22Rv1 (cell line): ENCODE results near the gene LTB4R.

Experiments
- H3K27ac ChIP-seq: fragments of 450-650 bp; 2 replicates; pipeline ENCODE4 v1.5.1; 2017
- ZFX ChIP-seq: fragments of 450-650 bp; IDR thresholded peaks from 2 replicates; pipeline ENCODE4 v1.6.1; 2017; ENCODE audit warnings: antibody characterized with exemption, borderline replicate concordance
- TF ChIP-seq, protein P1 (sequence below): fragments of 450-650 bp; IDR thresholded peaks from 2 replicates; pipeline ENCODE4 v1.5.1; 2017; ENCODE audit warnings: mild to moderate bottlenecking

The LTB4R gene

DNA sequence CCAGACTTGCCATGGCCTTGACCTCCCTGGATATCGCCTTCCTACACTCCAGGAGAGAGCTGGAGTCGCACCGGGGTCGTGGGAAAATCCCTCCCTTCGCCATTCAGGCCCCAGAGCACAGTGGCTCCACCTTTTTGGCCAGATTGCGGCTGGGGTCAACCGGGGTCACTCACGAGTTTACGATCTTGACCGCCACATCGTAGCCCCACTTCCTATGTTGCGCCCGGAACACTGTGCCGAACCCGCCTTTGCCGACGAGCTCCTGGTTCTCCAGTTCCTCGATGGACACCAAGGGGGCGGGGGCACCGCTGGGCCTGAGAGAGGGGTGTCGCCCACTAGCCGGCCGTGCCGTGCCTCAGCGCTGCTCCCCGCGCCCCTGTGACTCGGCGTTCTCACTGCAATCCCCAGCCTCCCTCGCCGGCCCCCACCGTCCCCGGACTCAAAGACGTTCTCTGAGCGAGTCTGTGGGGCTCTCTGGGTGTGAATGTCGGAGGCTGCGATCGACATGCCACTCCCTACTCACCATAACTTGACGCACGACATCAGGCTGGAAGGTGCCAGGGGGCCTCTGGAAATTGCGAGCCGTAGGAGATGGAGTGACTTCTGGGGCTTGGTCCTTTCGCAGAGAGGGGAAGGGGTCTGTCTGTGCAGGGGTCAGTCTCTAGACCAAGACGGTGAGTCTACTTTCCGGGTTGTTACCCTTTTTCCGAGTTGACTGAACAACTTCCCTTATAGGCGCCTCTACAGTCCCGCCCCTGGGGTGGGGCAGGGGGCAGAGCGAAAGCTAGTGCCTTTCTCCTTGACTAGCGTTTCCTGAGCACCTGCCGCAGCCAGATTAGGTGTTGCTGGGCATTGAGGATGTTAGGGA is 28.2 kb downstream of the LTB4R start, which contains the start of gene RIPK3:
TSS of gene RIPK3 (minus strand) at position 708 of the 868 bp plus-strand sequence. CDS start at position 543, 165 bp downstream.
- no peak within 1 kb of the TSS for H3K27ac ChIP-seq

DNA sequence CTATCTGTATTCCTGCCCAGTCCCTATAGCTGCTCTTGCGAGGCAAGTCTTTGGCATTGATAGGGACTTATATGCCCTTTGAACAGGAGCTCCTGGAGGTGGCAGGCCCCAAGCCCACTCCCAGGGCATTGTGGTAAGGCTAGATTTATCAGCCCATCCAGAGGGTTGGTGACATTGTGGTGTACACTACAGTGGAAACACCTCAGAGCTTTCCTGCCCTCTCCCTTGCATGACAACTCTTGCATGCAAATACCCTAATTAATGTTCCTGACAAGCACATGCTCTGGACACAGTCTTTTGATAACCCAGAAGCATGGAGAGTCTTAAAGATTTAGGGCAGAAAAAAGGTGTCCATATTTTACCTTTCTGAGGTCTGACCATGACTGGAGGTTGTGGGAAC is 29.3 kb downstream of the LTB4R start:
- no peak for TF ChIP-seq ZFX
- TF ChIP-seq, protein P1, sequence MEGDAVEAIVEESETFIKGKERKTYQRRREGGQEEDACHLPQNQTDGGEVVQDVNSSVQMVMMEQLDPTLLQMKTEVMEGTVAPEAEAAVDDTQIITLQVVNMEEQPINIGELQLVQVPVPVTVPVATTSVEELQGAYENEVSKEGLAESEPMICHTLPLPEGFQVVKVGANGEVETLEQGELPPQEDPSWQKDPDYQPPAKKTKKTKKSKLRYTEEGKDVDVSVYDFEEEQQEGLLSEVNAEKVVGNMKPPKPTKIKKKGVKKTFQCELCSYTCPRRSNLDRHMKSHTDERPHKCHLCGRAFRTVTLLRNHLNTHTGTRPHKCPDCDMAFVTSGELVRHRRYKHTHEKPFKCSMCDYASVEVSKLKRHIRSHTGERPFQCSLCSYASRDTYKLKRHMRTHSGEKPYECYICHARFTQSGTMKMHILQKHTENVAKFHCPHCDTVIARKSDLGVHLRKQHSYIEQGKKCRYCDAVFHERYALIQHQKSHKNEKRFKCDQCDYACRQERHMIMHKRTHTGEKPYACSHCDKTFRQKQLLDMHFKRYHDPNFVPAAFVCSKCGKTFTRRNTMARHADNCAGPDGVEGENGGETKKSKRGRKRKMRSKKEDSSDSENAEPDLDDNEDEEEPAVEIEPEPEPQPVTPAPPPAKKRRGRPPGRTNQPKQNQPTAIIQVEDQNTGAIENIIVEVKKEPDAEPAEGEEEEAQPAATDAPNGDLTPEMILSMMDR, result no peak
- H3K27ac ChIP-seq, result no peak overlapping the region

More for the DNA sequence above, 28.2 kb downstream of the LTB4R start, which contains the start of gene RIPK3:
- TF ChIP-seq ZFX, result no peak

DNA sequence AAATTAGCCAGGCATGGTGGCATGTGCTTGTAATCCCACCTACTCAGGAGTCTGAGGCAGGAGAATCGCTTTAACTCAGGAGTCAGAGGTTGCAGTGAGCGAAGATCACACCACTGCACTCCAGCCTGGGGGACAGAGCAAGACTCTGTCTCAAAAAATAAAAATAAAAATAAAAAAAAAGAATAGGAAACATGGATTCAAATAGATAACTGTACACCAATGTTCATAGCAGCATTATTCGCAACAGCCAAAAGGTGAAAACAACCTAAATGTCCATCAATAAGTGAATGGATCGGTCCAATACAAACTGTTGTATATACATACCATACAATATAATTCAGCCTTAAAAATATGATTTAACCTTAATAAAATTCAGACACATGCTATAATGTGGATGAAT is 31.6 kb downstream of the LTB4R start:
- TF ChIP-seq, protein P1, result no peak
- TF ChIP-seq ZFX, result no peak

DNA sequence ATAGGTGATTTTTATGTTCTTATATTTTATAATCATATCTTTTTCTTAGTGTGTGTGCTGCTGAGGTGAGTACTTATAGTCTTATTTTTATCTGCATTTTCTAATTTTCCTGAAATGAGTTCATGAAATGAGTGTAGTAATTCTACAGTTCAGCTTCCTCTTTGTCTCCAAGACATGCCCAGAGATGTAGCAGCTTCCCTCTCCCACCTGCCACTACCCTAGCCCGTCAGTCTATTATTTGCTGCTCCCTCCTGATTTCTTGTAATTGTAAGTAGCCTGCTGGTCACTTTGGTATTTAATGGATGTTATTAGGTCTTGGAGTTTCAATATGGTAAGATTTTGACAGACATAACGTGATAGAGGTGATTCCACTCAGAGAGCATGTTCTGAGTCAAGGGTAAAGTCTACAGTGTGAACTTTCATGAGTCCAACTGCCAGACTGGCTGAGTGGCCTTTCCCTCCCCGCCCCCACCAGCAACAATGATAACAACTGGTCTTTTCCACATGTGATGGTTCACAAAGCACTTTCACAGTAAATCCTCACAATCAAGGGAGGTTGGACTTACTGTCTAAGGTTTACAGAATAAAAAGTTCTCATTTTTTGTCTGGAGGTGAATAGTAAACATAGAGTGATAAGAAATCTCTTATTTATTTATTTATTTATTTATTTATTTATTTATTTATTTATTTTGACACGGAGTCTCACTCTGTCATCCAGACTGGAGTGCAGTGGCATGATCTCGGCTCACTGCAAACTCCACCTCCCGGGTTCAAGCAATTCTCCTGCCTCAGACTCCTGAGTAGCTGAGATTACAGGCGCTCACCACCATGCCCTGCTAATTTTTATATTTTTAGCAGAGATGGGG is 32.7 kb downstream of the LTB4R start:
- TF ChIP-seq, protein P1, result no peak
- TF ChIP-seq ZFX, result no peak
- H3K27ac ChIP-seq, result no peak overlapping the region

More for the DNA sequence above, 31.6 kb downstream of the LTB4R start:
- H3K27ac ChIP-seq, result no peak overlapping the region

DNA sequence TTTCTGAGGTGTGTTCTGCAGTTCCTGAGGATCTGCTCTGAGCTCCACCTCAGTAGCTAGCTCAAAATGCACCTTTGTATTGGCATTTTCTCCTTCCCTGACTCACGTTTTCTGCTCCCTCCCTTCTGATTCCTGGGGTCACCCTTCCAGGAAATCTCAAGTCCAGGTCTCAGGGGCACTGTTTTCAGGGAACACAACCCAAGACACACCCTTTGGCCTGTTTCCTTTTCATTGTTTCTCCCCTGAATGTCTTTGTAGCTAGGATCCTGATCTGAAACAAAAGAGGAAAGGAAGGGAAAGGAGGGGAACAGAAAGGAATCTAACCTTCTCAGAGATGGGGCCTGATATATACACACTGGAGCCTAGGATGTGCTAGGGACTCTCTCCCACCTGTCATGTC is 35.8 kb downstream of the LTB4R start:
- H3K27ac ChIP-seq, result no peak overlapping the region
- TF ChIP-seq ZFX, result no peak
- TF ChIP-seq, protein P1, result no peak

DNA sequence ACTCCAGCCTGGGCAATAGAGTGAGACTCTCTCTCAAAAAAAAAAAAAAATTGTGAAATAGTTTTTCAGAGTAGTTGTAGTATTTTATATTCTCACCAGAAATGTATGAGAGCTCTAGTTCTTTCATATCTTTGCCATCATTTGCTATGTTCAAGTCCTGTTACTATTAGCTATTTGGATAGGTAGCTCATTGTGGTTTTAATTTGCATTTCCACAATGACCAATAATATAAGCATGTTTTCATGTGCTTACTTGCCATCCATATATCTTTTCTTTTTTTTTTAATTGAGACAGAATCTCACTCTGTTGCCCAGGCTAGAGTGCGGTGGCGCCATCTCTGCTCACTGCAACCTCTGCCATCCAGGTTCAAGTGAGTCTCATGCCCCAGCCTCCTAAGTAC is 36.9 kb downstream of the LTB4R start:
- TF ChIP-seq, protein P1, result no peak
- no peak overlapping the region for H3K27ac ChIP-seq

DNA sequence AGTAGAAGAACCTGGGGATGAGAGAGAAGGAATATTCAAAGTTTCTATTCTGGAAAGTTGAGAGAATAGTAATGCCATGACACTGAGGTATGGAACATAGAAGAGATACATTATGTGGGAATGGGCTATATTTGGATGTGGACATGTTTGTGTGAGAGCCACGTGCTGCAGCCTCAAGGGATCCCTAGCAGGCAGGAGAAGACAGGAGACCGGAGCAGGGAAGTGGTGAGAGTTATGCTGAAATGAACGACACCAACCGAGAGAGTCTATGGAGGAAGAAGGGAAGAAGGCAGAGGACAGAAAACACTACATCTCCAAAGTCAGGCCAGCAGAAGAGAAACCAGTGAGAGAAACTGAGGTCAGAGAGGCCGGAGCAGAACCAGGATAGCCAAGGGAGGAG is 38.4 kb downstream of the LTB4R start:
- H3K27ac ChIP-seq, result no peak overlapping the region
- TF ChIP-seq, protein P1, result no peak
- no peak for TF ChIP-seq ZFX
